Measurements from ENCODE around the gene APOH. TPM values are rescaled to one million over a fixed set of nuclear protein-coding genes. Genes with fewer than 3 reads are reported as not detected.

The APOH gene
- total and polyA plus RNA-seq, 11 donors: 0.15 to 0.30 TPM; not detected in 9

DNA sequence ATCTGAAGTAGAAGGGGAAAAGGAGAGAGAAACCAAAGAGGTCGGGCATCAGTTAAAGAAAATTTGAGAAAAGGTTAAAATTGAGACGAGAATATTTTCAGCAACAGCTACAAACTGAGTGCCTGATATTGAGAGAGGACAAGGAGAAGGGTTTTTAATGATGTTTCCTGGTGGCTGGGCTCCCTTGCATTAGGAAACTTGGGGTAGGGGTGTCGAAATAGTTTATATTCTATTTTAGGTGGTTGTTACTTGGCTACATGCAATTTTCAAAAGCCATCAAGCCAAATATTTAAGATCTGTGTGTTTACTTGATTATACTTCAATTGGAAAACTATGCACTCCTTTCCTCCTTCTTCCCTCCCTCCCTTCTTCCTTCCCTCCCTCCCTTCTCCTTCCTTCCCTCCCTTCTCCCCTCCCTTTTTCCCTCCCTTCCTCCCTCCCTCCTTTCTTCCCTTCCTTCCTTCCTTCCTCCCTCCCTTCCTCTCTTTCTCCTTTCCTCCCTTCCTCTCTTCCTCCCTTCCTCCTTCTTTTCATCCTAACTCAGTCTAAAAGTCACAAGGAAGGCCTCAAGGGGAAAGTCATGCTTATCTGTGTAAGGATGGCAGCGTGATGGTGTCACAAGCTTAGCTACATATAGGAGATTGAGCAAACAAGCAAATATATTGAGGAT, 1.8 kb upstream of the APOH start:
- no peak for DNase-seq
- no peak for TF ChIP-seq POLR2A (IDR thresholded peaks at IDR 0.05)
- TF ChIP-seq, protein P1, sequence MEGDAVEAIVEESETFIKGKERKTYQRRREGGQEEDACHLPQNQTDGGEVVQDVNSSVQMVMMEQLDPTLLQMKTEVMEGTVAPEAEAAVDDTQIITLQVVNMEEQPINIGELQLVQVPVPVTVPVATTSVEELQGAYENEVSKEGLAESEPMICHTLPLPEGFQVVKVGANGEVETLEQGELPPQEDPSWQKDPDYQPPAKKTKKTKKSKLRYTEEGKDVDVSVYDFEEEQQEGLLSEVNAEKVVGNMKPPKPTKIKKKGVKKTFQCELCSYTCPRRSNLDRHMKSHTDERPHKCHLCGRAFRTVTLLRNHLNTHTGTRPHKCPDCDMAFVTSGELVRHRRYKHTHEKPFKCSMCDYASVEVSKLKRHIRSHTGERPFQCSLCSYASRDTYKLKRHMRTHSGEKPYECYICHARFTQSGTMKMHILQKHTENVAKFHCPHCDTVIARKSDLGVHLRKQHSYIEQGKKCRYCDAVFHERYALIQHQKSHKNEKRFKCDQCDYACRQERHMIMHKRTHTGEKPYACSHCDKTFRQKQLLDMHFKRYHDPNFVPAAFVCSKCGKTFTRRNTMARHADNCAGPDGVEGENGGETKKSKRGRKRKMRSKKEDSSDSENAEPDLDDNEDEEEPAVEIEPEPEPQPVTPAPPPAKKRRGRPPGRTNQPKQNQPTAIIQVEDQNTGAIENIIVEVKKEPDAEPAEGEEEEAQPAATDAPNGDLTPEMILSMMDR (IDR thresholded peaks at IDR 0.05): no peak
- H3K4me1 ChIP-seq: no peaks in the 10 kb centered on the region
- no peak overlapping the region for H3K4me3 ChIP-seq
- intact Hi-C loops (cut with DNase I): no loop called here
- no peaks in the 10 kb centered on the region for H3K36me3 ChIP-seq
- no peaks in the 10 kb centered on the region for H3K27me3 ChIP-seq
- ATAC-seq: no peak
- no peaks in the 10 kb centered on the region for H3K9me3 ChIP-seq
- H3K27ac ChIP-seq: no peak overlapping the region
- 79 to 85% (median 83%) methylated on average over 4 of the region's 4 CpGs for WGBS, 4 donors

- ATAC-seq (no peak), DNase-seq (no peak)
- TF ChIP-seq POLR2A (IDR thresholded peaks at IDR 0.05): no peak
- TF ChIP-seq, protein P1 (IDR thresholded peaks at IDR 0.05): no peak
- no peaks in the 10 kb centered on the region for H3K4me1 ChIP-seq
- intact Hi-C loops (cut with DNase I): no loop called here
- no peak overlapping the region for H3K27ac ChIP-seq
- H3K36me3 ChIP-seq: no peaks in the 10 kb centered on the region
- no peaks in the 10 kb centered on the region for H3K9me3 ChIP-seq
- no peaks in the 10 kb centered on the region for H3K27me3 ChIP-seq
- no peak overlapping the region for H3K4me3 ChIP-seq
- WGBS, 4 donors: 75 to 83% (median 80%) methylated on average over 4 of the region's 4 CpGs
Measured at GRCh38 chr17:66229783-66230538, 746 bp upstream of the APOH start.

GRCh38 chr17:66227212-66228045, 1.8 kb downstream of the APOH start:
- WGBS, 4 donors: 86 to 89% (median 88%) methylated on average over 4 of the region's 4 CpGs
- no peak overlapping the region for H3K4me3 ChIP-seq
- intact Hi-C loops (cut with DNase I): no loop called here
- H3K4me1 ChIP-seq: no peaks in the 10 kb centered on the region
- H3K27me3 ChIP-seq: no peaks in the 10 kb centered on the region
- no peak for ATAC-seq
- H3K9me3 ChIP-seq: no peaks in the 10 kb centered on the region
- TF ChIP-seq POLR2A (IDR thresholded peaks at IDR 0.05): no peak
- TF ChIP-seq, protein P1 (IDR thresholded peaks at IDR 0.05): no peak
- H3K27ac ChIP-seq: no peak overlapping the region
- DNase-seq: no peak
- H3K36me3 ChIP-seq: no peaks in the 10 kb centered on the region
